H9 (cell line): ENCODE results near the gene BCL2L15. TPM values are rescaled to one million over a fixed set of nuclear protein-coding genes. Genes with fewer than 3 reads are reported as not detected.
A peak's percentile ranks its signal among the peaks of the same experiment; 100 is the strongest.

Source experiments
- DNase-seq: peaks from one replicate; pipeline ENCODE4 v3.0.0-alpha.2; 2017
- H2AFZ ChIP-seq: one replicate; pipeline ENCODE4 v1.6.1; 2013; ENCODE audit warnings: mild to moderate bottlenecking, low read length, control low read depth, moderate library complexity
- H2AK5ac ChIP-seq: 2 replicates; pipeline ENCODE4 v1.6.1; 2013; ENCODE audit warnings: low read length, control low read depth, mixed read lengths; ENCODE audit not compliant: insufficient read length
- H2BK120ac ChIP-seq: one replicate; pipeline ENCODE4 v1.6.1; 2013; ENCODE audit warnings: low read depth, mild to moderate bottlenecking, low read length, control low read depth, inconsistent platforms; ENCODE audit not compliant: poor library complexity, severe bottlenecking
- H2BK12ac ChIP-seq: 2 replicates; pipeline ENCODE4 v1.6.1; 2013; ENCODE audit warnings: low read length, control low read depth, mixed read lengths, low read depth; ENCODE audit not compliant: insufficient read length
- H2BK15ac ChIP-seq: 2 replicates; pipeline ENCODE4 v1.6.1; 2013; ENCODE audit warnings: low read depth, low read length, control low read depth
- H2BK20ac ChIP-seq: one replicate; pipeline ENCODE4 v1.6.1; 2013; ENCODE audit warnings: low read depth, mild to moderate bottlenecking, low read length, control low read depth, inconsistent platforms; ENCODE audit not compliant: poor library complexity, severe bottlenecking
- H2BK5ac ChIP-seq: 2 replicates; pipeline ENCODE4 v1.6.1; 2013; ENCODE audit warnings: low read length, control low read depth, mixed read lengths; ENCODE audit not compliant: insufficient read length
- H3K14ac ChIP-seq: 2 replicates; pipeline ENCODE4 v1.6.1; 2013; ENCODE audit warnings: low read length, control low read depth; ENCODE audit not compliant: insufficient read depth
- H3K18ac ChIP-seq: 2 replicates; pipeline ENCODE4 v1.6.1; 2013; ENCODE audit warnings: low read depth, mild to moderate bottlenecking, mixed read lengths, low read length, control low read depth; ENCODE audit not compliant: insufficient read length
- H3K23ac ChIP-seq: 2 replicates; pipeline ENCODE4 v1.6.1; 2013; ENCODE audit warnings: low read length, control low read depth, mixed read lengths, low read depth; ENCODE audit not compliant: insufficient read length
- H3K23me2 ChIP-seq: 2 replicates; pipeline ENCODE4 v1.6.1; 2013; ENCODE audit warnings: low read depth, mild to moderate bottlenecking, mixed read lengths, low read length, control low read depth; ENCODE audit not compliant: insufficient read length, poor library complexity, severe bottlenecking
- H3K27ac ChIP-seq: 2 replicates; pipeline ENCODE4 v1.5.1; 2013; ENCODE audit warnings: low read length, control low read depth, mixed read lengths, low read depth; ENCODE audit not compliant: insufficient read length
- H3K27me3 ChIP-seq: 2 replicates; pipeline ENCODE4 v1.6.1; 2013; ENCODE audit warnings: low read length, control low read depth, inconsistent platforms; ENCODE audit not compliant: insufficient read depth
- H3K4ac ChIP-seq: 2 replicates; pipeline ENCODE4 v1.6.1; 2013; ENCODE audit warnings: low read depth, mild to moderate bottlenecking, control low read depth, inconsistent platforms, low read length, moderate library complexity
- H3K4me1 ChIP-seq: 2 replicates; pipeline ENCODE4 v1.6.1; 2013; ENCODE audit warnings: low read length, control low read depth, inconsistent platforms; ENCODE audit not compliant: insufficient read depth
- H3K4me2 ChIP-seq: 2 replicates; pipeline ENCODE4 v1.6.1; 2013; ENCODE audit warnings: low read length, control low read depth, mixed read lengths; ENCODE audit not compliant: insufficient read length, insufficient read depth
- H3K56ac ChIP-seq: 2 replicates; pipeline ENCODE4 v1.6.1; 2013; ENCODE audit warnings: low read depth, mild to moderate bottlenecking, mixed read lengths, low read length, control low read depth; ENCODE audit not compliant: insufficient read length
- H3K79me1 ChIP-seq: 2 replicates; pipeline ENCODE4 v1.6.1; 2013; ENCODE audit warnings: low read depth, mild to moderate bottlenecking, moderate library complexity, low read length, control low read depth, inconsistent platforms; ENCODE audit not compliant: insufficient read depth, poor library complexity, severe bottlenecking
- H3K79me2 ChIP-seq: 2 replicates; pipeline ENCODE4 v1.6.1; 2013; ENCODE audit warnings: low read length, control low read depth, inconsistent platforms; ENCODE audit not compliant: insufficient read depth
- H3K9ac ChIP-seq: 2 replicates; pipeline ENCODE4 v1.6.1; 2013; ENCODE audit warnings: low read length, control low read depth, mixed read lengths; ENCODE audit not compliant: insufficient read length; ENCODE audit errors: extremely low read depth
- H3K9me3 ChIP-seq: one replicate; pipeline ENCODE4 v1.6.1; 2013; ENCODE audit warnings: low read depth, low read length, inconsistent platforms; ENCODE audit not compliant: control insufficient read depth
- H3T11ph ChIP-seq: one replicate; pipeline ENCODE4 v1.6.1; 2013; ENCODE audit warnings: mild to moderate bottlenecking, low read length, control low read depth, inconsistent platforms
- H4K20me1 ChIP-seq: one replicate; pipeline ENCODE4 v1.6.1; 2013; ENCODE audit not compliant: control insufficient read depth, insufficient read length, insufficient read depth
- H4K5ac ChIP-seq: 2 replicates; pipeline ENCODE4 v1.6.1; 2013; ENCODE audit warnings: low read depth, mild to moderate bottlenecking, mixed read lengths, low read length, control low read depth; ENCODE audit not compliant: insufficient read length
- H4K8ac ChIP-seq: replicated peaks from 2 replicates; pipeline ENCODE4 v1.6.1; 2013; ENCODE audit warnings: low read length, control low read depth, mixed read lengths, low read depth; ENCODE audit not compliant: insufficient read length
- H4K91ac ChIP-seq: 2 replicates; pipeline ENCODE4 v1.6.1; 2013; ENCODE audit warnings: low read depth, mild to moderate bottlenecking, moderate library complexity, mixed read lengths, low read length, control low read depth; ENCODE audit not compliant: insufficient read length
- H3K27ac Mint-ChIP-seq, 3 experiments: 2 replicates in 2 of 3; 3 replicates in 1 of 3; pipeline ENCODE4 v1.8.0; 2020 to 2021; ENCODE audit warnings: mixed read lengths in 3 of 3, mild to moderate bottlenecking in 1 of 3, moderate library complexity in 1 of 3
- H3K27me3 Mint-ChIP-seq: 2 replicates; pipeline ENCODE4 v1.8.0; 2021; ENCODE audit warnings: low read depth, mild to moderate bottlenecking, moderate library complexity, mixed read lengths
- H3K36me3 Mint-ChIP-seq, 3 experiments: 2 replicates in 2 of 3; 3 replicates in 1 of 3; pipeline ENCODE4 v1.8.0; 2020 to 2021; ENCODE audit warnings: low read depth in 3 of 3, mixed read lengths in 3 of 3; ENCODE audit not compliant: insufficient read depth in 1 of 3
- H3K4me1 Mint-ChIP-seq, 2 experiments: 2 replicates each; pipeline ENCODE4 v1.8.0; 2020; ENCODE audit warnings: mixed read lengths in 2 of 2
- H3K4me3 Mint-ChIP-seq, 2 experiments: 2 replicates in 1 of 2; 3 replicates in 1 of 2; pipeline ENCODE4 v1.8.0; 2020 to 2021; ENCODE audit warnings: mild to moderate bottlenecking in 2 of 2, mixed read lengths in 2 of 2, moderate library complexity in 1 of 2
- H3K9me3 Mint-ChIP-seq, 2 experiments: 2 replicates in 1 of 2; 3 replicates in 1 of 2; pipeline ENCODE4 v1.8.0; 2020; ENCODE audit warnings: mild to moderate bottlenecking in 2 of 2, mixed read lengths in 2 of 2, moderate library complexity in 1 of 2
- CTCF ChIP-seq: fragments of 200-600 bp; sonication (generic); conservative IDR thresholded peaks from 3 replicates; pipeline ENCODE4 v1.8.0; 2021; ENCODE audit warnings: antibody characterized with exemption, mild to moderate bottlenecking
- WGBS: extraction: QIAGEN DNeasy Blood & Tissue Kit; methylation state at CpG from one replicate; pipeline ENCODE4 v1.1.7; 2013; ENCODE audit warnings: missing lambda C conversion rate, low lambda C conversion rate, mixed read lengths; ENCODE audit not compliant: insufficient read length; ENCODE audit errors: extremely low coverage; 5-methylcytosine and 5-hydroxymethylcytosine counted together
- total RNA-seq: library from RNA; stranded (reverse); gene quantifications from 2 replicates; pipeline ENCODE4 v1.2.1, GENCODE V29; 2021

The BCL2L15 gene
- total RNA-seq, 1 experiment from 2014 or later = 0.22 TPM

GRCh38 chr1:113929750-113930498, 42.5 kb upstream of the BCL2L15 start:
- H3K56ac ChIP-seq = no peak overlapping the region
- no peak overlapping the region for H4K91ac ChIP-seq
- H3K4me2 ChIP-seq = peak overlapping the region; percentile 97
- H4K5ac ChIP-seq = no peak overlapping the region
- WGBS = no CpG with 5 or more reads among the region's 64 CpGs
- Mint-ChIP-seq H3K4me3 (peak overlapping the region; percentile 90 to 92), H3K4me1 (peaks cover 33 to 36% of the 10 kb centered on the region in 2 experiments), H3K9me3 (no peaks in the 10 kb centered on the region), H3K36me3 (no peaks in the 10 kb centered on the region), H3K27me3 (peaks cover 4% of the 10 kb centered on the region), H3K27ac (peak overlapping the region in 2 of 3 experiments; percentile 26 to 85; a peak in 3 of 7 replicates)
- H3K27ac ChIP-seq = no peak overlapping the region
- no peak; the same call in 1 of the 3 replicates for TF ChIP-seq CTCF
- no peak overlapping the region for H3T11ph ChIP-seq
- H3K18ac ChIP-seq = peak overlapping the region; percentile 10
- H2AK5ac ChIP-seq = no peak overlapping the region
- peak overlapping the region; percentile 48 for H3K9ac ChIP-seq
- no peaks in the 10 kb centered on the region for H3K4me1 ChIP-seq
- peak overlapping the region; percentile 47 for H3K14ac ChIP-seq
- no peak overlapping the region for H2BK20ac ChIP-seq
- no peak overlapping the region for H2BK15ac ChIP-seq
- no peak overlapping the region for H3K4ac ChIP-seq
- peaks cover 16% of the 10 kb centered on the region for H3K23me2 ChIP-seq
- no peaks in the 10 kb centered on the region for H3K27me3 ChIP-seq
- H4K8ac ChIP-seq = no peak overlapping the region
- H3K23ac ChIP-seq = no peak overlapping the region
- H2BK120ac ChIP-seq = no peak overlapping the region
- DNase-seq = no peak
- no peaks in the 10 kb centered on the region for H3K79me1 ChIP-seq
- no peak overlapping the region for H2BK12ac ChIP-seq
- H3K79me2 ChIP-seq = peaks cover 10% of the 10 kb centered on the region; the same call in 1 of the 2 replicates
- no peak overlapping the region for H2AFZ ChIP-seq
- no peak overlapping the region for H2BK5ac ChIP-seq
- no peaks in the 10 kb centered on the region for H3K9me3 ChIP-seq
- no peaks in the 10 kb centered on the region for H4K20me1 ChIP-seq
